ENCODE measurements around the gene YLPM1. TPM values are rescaled to one million over a fixed set of nuclear protein-coding genes. Genes with fewer than 3 reads are reported as not detected.

The YLPM1 gene
- total RNA-seq, 1 donor = 39.7 TPM

- H3K4me3 ChIP-seq (ENCODE audit: low read depth, low read length) = no peak overlapping the region
- no peak for DNase-seq (ENCODE audit: low read depth)
- no peak for TF ChIP-seq CTCF (IDR thresholded peaks at IDR 0.05; ENCODE audit: insufficient read depth, low read length)
Measured at GRCh38 chr14:74864198-74864597, 101.1 kb downstream of the YLPM1 start.

GRCh38 chr14:74865156-74865555 lies 102.0 kb downstream of the YLPM1 start:
- no peak for TF ChIP-seq CTCF (IDR thresholded peaks at IDR 0.05; ENCODE audit: insufficient read depth, low read length)
- DNase-seq (ENCODE audit: low read depth) = no peak

GRCh38 chr14:74866708-74867389 lies 103.7 kb downstream of the YLPM1 start:
- H3K4me3 ChIP-seq (ENCODE audit: low read depth, low read length) = no peak overlapping the region
- no peak for TF ChIP-seq CTCF (IDR thresholded peaks at IDR 0.05; ENCODE audit: insufficient read depth, low read length)
- no peak for DNase-seq (ENCODE audit: low read depth)

More at GRCh38 chr14:74865156-74865555, 102.0 kb downstream of the YLPM1 start:
- H3K4me3 ChIP-seq (ENCODE audit: low read depth, low read length) = no peak overlapping the region

GRCh38 chr14:74867673-74868072 lies 104.6 kb downstream of the YLPM1 start:
- DNase-seq (ENCODE audit: low read depth) = peak; percentile 90
- TF ChIP-seq CTCF (IDR thresholded peaks at IDR 0.05; ENCODE audit: insufficient read depth, low read length) = no peak
- no peak overlapping the region for H3K4me3 ChIP-seq (ENCODE audit: low read depth, low read length)

GRCh38 chr14:74868739-74869138 lies 105.6 kb downstream of the YLPM1 start:
- H3K4me3 ChIP-seq (ENCODE audit: low read depth, low read length) = no peak overlapping the region
- TF ChIP-seq CTCF (IDR thresholded peaks at IDR 0.05; ENCODE audit: insufficient read depth, low read length) = no peak
- peak; percentile 49 for DNase-seq (ENCODE audit: low read depth)

- TF ChIP-seq CTCF (IDR thresholded peaks at IDR 0.05; ENCODE audit: insufficient read depth, low read length) = no peak
- H3K4me3 ChIP-seq (ENCODE audit: low read depth, low read length) = no peak overlapping the region
- DNase-seq (ENCODE audit: low read depth) = no peak
Measured at GRCh38 chr14:74871819-74872218, 108.7 kb downstream of the YLPM1 start.

- no peak for TF ChIP-seq CTCF (IDR thresholded peaks at IDR 0.05; ENCODE audit: insufficient read depth, low read length)
- no peak for DNase-seq (ENCODE audit: low read depth)
- no peak overlapping the region for H3K4me3 ChIP-seq (ENCODE audit: low read depth, low read length)
Measured at GRCh38 chr14:74875204-74875603, 112.1 kb downstream of the YLPM1 start.
